HG03521 (cell line): ENCODE measurements around the gene PCDHGA7.
A peak's percentile ranks its signal among the peaks of the same experiment; 100 is the strongest.
"Not testable (repeated sequence)": the region's sequence is repeated elsewhere in the genome, so short reads cannot be mapped to it uniquely, and the experiment has no call there.

ENCODE experiments used
- ATAC-seq: cut with Tn5 transposase; IDR thresholded peaks from one replicate; pipeline ENCODE4 v1.9.1; 2021; ENCODE audit warnings: mild to moderate bottlenecking, moderate library complexity; ENCODE audit not compliant: unreplicated experiment

The PCDHGA7 gene

GRCh38 chr5:141397756-141398551 is 15.4 kb downstream of the PCDHGA7 start, which contains the start of gene PCDHGB5:
Gene PCDHGB5, plus strand, starts transcription at chr5:141397947. Its CDS starts 181 bp downstream, at chr5:141398128.
- ATAC-seq: peak; percentile 97

GRCh38 chr5:141398608-141399007 is 16.1 kb downstream of the PCDHGA7 start:
- ATAC-seq: no peak

- no peak for ATAC-seq
These were observed 17.2 kb downstream of the PCDHGA7 start for GRCh38 chr5:141399555-141400258.

GRCh38 chr5:141402553-141403243 is 20.2 kb downstream of the PCDHGA7 start, which contains the start of gene PCDHGA9:
Gene PCDHGA9, plus strand, starts transcription at chr5:141402778. Its CDS starts 175 bp downstream, at chr5:141402953.
- ATAC-seq: no peak

- ATAC-seq: no peak
These were observed 20.8 kb downstream of the PCDHGA7 start for GRCh38 chr5:141403387-141403786.

- ATAC-seq: not testable (repeated sequence)
These were observed 25.4 kb downstream of the PCDHGA7 start, which contains the start of gene PCDHGB6 for GRCh38 chr5:141407790-141408505. Gene PCDHGB6, plus strand, starts transcription at chr5:141408021. Its CDS starts 182 bp downstream, at chr5:141408203.

- no peak for ATAC-seq
These were observed 27.2 kb downstream of the PCDHGA7 start for GRCh38 chr5:141409598-141410306.

- ATAC-seq: no peak
These were observed 29.0 kb downstream of the PCDHGA7 start for GRCh38 chr5:141411575-141411974.

GRCh38 chr5:141412854-141413539 is 30.5 kb downstream of the PCDHGA7 start, which contains the start of gene PCDHGA10:
Gene PCDHGA10, plus strand, starts transcription at chr5:141412987. Its CDS starts 189 bp downstream, at chr5:141413176.
- ATAC-seq: peak; percentile 83

GRCh38 chr5:141413540-141414069 is 31.1 kb downstream of the PCDHGA7 start:
- no peak for ATAC-seq

GRCh38 chr5:141414548-141415274 is 32.2 kb downstream of the PCDHGA7 start:
- ATAC-seq: not testable (repeated sequence)

- ATAC-seq: not testable (repeated sequence)
These were observed 32.7 kb downstream of the PCDHGA7 start for GRCh38 chr5:141415275-141415618.

- peak; percentile 57 for ATAC-seq
These were observed 35.1 kb downstream of the PCDHGA7 start, which contains the start of gene PCDHGB7 for GRCh38 chr5:141417494-141418172. Gene PCDHGB7, plus strand, starts transcription at chr5:141417677. Its CDS starts 183 bp downstream, at chr5:141417860.

- no peak for ATAC-seq
These were observed 36.7 kb downstream of the PCDHGA7 start for GRCh38 chr5:141419074-141419880.

GRCh38 chr5:141420855-141421488 is 38.4 kb downstream of the PCDHGA7 start, which contains the start of gene PCDHGA11:
Gene PCDHGA11, plus strand, starts transcription at chr5:141421051. Its CDS starts 177 bp downstream, at chr5:141421228.
- ATAC-seq: no peak

GRCh38 chr5:141421489-141421855 is 38.9 kb downstream of the PCDHGA7 start:
- ATAC-seq: no peak
